HL-60/S4 treated with phorbol 12-myristate 13-acetate at 8.2 ng/mL for 4 days and 3 days (cell line): Measurements from ENCODE around the gene TTC13.

Experiments used
- in situ Hi-C: fragments of 300-500 bp; cut with MboI; formaldehyde crosslinking; loops from 2 replicates; pipeline ENCODE4 v1.15.0; 2022; ENCODE audit warnings: low sequenced_read_pairs

The TTC13 gene

DNA sequence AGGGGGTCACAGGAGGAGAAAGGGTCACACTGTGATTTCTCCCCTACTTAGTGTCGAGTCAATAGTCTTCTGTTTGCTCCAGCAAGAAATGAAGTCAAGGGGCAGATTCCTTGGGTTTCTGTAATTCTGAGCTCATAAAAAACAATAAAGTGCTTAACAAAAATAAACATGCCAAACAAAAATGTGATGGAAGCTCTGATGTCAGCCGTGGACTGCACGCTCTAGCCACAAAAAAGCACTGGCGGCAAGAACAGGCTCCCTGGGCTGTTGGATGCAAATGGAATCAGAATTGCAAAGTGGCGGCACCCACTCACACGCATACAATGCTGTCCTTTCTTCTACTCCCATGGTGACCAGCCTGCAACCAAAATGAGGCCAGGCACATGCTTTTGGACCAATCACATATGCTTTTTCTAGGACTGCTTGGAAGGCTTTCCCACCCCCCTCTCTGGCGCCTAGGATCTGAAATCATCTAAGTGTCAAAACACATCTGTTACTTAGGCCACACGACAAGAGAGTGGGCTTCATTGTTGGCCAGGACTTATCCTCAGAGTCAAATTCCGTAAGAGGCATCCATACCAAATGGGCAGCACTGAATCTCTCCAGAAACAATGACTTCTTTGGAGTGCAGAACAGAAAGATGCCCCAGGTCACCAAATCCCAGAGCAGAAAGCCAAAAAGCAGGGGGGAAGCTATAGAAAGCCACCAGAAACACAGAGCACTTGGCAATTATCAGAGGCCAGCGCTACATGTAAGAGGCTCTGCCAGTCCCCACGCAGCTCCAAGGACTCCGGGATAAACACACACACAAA, 119.5 kb downstream of the TTC13 start:
- in situ Hi-C loops: no loop called here

DNA sequence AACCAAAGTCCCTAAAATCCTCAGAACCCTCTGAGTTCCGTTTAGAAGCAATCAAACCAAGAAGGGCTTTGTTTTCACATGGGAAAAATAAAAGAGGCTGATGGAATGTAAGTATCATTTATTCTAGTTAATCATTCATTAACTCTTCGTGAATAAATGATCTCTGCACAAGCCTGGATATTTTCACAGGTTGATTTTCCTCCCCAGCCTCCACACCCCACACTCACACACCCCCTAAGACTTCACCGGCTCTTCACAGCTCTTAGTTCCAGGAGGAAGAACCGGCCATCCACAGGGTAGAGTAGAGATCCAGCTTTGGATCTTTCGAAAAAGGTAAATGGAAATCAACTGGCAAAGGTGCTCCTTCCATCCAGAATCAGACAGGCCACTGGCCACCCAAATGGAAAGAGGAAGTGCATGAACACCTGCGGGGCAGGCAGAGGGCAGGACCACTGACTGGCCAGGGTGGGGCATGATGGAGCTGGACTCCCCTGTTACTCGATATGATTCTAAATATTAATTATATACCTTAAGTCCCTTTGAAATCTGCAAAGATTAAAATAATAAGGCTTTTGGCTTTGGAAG, 120.3 kb downstream of the TTC13 start:
- in situ Hi-C loops: no loop called here

DNA sequence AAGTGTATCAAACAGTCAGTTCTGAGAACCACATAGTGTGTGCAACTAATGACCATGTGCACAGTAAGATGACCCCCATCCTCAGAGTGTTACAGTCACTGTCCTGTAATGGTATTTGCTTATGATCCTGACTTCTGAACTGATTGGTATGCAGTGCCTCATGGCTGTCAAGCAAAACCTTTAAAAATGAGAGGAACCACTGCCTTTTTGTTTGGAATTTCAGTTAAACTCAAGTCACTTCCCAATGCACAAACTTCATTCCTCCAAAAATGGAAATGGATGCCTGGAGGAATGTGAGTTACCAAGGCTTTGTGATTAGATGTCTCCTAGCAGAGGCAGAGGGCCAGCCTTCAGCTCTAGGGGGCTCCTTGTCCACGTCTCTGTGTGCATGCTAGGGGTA, 120.8 kb downstream of the TTC13 start:
- in situ Hi-C loops: no loop called here

DNA sequence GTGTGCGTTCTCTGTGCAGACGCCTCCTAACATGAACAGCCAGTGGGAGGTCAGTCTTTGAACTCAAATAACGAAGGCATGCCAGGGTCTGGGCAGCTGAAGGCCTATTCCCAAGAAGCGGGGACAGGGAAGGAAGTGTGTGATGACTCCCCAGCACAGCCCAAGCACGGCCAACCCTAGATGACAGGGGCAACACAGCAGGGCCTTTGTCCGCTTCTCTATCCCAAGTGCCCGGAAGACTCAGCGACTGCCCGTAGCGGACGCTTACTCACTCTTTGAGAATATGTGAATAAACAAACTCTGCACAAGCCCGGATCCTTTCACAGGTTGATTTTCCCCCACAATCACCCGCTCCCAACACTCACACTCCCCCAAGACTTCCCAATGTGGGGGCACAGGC, 121.6 kb downstream of the TTC13 start:
- in situ Hi-C loops: no loop called here
